HepG2 (cell line): ENCODE results near the gene ESPNL. TPM values are rescaled to one million over a fixed set of nuclear protein-coding genes. Genes with fewer than 3 reads are reported as not detected.

Source experiments
- CBX1 ChIP-seq: IDR thresholded peaks from one replicate; pipeline ENCODE4 v1.6.1; 2016; ENCODE audit warnings: antibody characterized with exemption, low read depth
- CC2D1A ChIP-seq: sonication (generic); formaldehyde crosslinking; IDR thresholded peaks from 2 replicates; pipeline ENCODE4 v1.8.1; 2023; ENCODE audit warnings: mild to moderate bottlenecking, missing genetic modification reagents
- CEBPB ChIP-seq: IDR thresholded peaks from 2 replicates; pipeline ENCODE4 v1.6.1; 2011; ENCODE audit warnings: low read depth, low read length, improper control_type of control experiment, borderline replicate concordance
- CTCF ChIP-seq: sonication (generic); formaldehyde crosslinking; IDR thresholded peaks from 2 replicates; pipeline ENCODE4 v1.5.0; 2020; ENCODE audit warnings: mild to moderate bottlenecking, missing genetic modification reagents, moderate library complexity
- GPBP1L1 ChIP-seq: sonication (generic); formaldehyde crosslinking; IDR thresholded peaks from 2 replicates; pipeline ENCODE4 v1.5.0; 2020; ENCODE audit warnings: mild to moderate bottlenecking, missing genetic modification reagents
- HNF1B ChIP-seq: sonication (generic); formaldehyde crosslinking; IDR thresholded peaks from 2 replicates; pipeline ENCODE4 v1.5.1; 2020; ENCODE audit warnings: mild to moderate bottlenecking, moderate library complexity, missing genetic modification reagents
- MYPOP ChIP-seq: sonication (generic); formaldehyde crosslinking; IDR thresholded peaks from 2 replicates; pipeline ENCODE4 v1.8.1; 2023; ENCODE audit warnings: mild to moderate bottlenecking, moderate library complexity, missing genetic modification reagents
- PHF8 ChIP-seq: sonication (generic); formaldehyde crosslinking; IDR thresholded peaks from 2 replicates; pipeline ENCODE4 v1.5.0; 2020; ENCODE audit warnings: missing genetic modification reagents
- PRDM15 ChIP-seq: sonication (generic); formaldehyde crosslinking; IDR thresholded peaks from 2 replicates; pipeline ENCODE4 v1.4.0; 2020; ENCODE audit warnings: missing genetic modification reagents
- SOX6 ChIP-seq, 2 experiments: fragments of 450-650 bp in 1 of 2; sonication (generic) in 1 of 2; formaldehyde crosslinking in 1 of 2; IDR thresholded peaks; 2 replicates each; pipeline versions ENCODE4 v1.4.0 to v1.6.1; 2017 to 2020; ENCODE audit warnings: antibody characterized with exemption in 1 of 2, mild to moderate bottlenecking in 1 of 2, missing genetic modification reagents in 1 of 2
- ZNF382 ChIP-seq: sonication (generic); formaldehyde crosslinking; IDR thresholded peaks from 2 replicates; pipeline ENCODE4 v1.5.0; 2020; ENCODE audit warnings: missing genetic modification reagents, mild to moderate bottlenecking, borderline replicate concordance
- ZNF552 ChIP-seq: sonication (generic); formaldehyde crosslinking; IDR thresholded peaks from 2 replicates; pipeline ENCODE4 v1.9.0; 2022; ENCODE audit warnings: missing genetic modification reagents, mild to moderate bottlenecking, borderline replicate concordance
- ZSCAN22 ChIP-seq: sonication (generic); formaldehyde crosslinking; IDR thresholded peaks from 2 replicates; pipeline ENCODE4 v1.4.0; 2020; ENCODE audit warnings: mild to moderate bottlenecking, missing genetic modification reagents
- polyA plus RNA-seq, 8 experiments: library from polyadenylated mRNA; depleted of rRNA in 3 of 8; stranded (reverse) in 7 of 8; unstranded in 1 of 8; fragments of >200 nt; fragmentation: Illumina TruSeq in 4 of 8; extraction: Trizol in 4 of 8; gene quantifications; 2 replicates each; pipeline versions ENCODE4 v1.2.1 to v1.2.3, GENCODE V29; 2011 to 2016; ENCODE audit warnings: low read depth in 4 of 8, missing spikeins in 1 of 8, mixed read lengths in 1 of 8; ENCODE audit not compliant: insufficient read depth in 1 of 8
- total RNA-seq, 5 experiments: library from RNA; depleted of rRNA; stranded (reverse); fragments of >200 nt; fragmentation: Illumina TruSeq; extraction: Trizol; gene quantifications; 2 replicates each; pipeline ENCODE4 v1.2.3, GENCODE V29; 2016; ENCODE audit warnings: low read depth in 1 of 5
- TF ChIP-seq, protein P1 (sequence below): IDR thresholded peaks from 2 replicates; pipeline ENCODE4 v1.6.1; 2012; ENCODE audit warnings: low read length, improper control_type of control experiment

ESPNL gene
- total and polyA plus RNA-seq, 2 of the 13 experiments (the other 11 are each of a cell fraction or from before 2014, with no cell fraction given), result 0.45 to 0.80 TPM

DNA sequence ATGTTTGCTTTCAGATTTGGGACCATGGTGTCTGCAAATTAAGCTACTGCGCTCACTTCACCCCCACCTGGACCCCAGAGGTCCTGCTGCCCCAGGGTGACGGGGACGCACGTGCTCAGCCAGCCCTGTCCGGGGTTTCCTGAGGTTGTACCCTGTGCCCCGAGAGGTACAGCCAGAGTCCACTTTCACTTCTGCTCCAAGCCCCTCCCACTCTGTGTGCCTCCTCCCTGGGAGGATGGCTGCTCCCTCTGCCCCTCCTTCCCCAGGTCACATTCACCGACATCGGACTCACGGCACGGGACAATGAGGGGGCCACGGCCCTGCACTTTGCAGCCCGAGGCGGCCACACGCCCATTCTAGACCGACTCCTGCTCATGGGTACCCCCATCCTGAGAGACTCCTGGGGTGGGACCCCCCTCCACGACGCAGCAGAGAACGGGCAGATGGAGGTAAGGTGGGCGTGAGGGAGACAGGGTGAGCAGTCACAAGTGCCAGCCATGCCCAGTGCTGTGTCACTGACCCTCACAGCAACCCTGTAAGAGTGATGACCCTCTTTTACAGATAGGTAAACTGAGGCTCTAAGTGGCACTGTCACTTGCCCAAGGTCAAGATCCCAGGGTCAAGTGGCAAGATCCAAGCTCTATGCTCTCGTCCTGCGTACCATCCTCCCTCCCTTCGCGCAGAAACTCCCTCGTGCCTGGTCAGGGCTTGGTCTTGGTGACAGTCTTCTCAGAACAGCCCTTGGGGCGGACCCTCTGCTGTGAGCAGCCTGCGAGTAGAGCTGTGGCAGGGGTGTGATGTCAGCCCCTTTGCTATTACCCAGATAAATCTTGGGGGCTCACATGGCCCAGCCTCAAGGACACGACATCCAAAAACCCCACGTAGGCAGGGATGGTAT, 7.6 kb downstream of the ESPNL start (continued):
- no peak for TF ChIP-seq HNF1B
- TF ChIP-seq CBX1, result no peak
- peak; percentile 47; the same call in 1 of the 2 replicates for TF ChIP-seq ZNF552 (CRISPR knock-in tag)
- no peak for TF ChIP-seq ZSCAN22
- TF ChIP-seq PHF8 (CRISPR knock-in tag), result peak; percentile 60
- no peak for TF ChIP-seq ZNF382 (CRISPR knock-in tag)
- TF ChIP-seq MYPOP (CRISPR knock-in tag), result 0 out of 2 replicates have a peak, but pooled peaks have one; percentile 28
- TF ChIP-seq, protein P1, sequence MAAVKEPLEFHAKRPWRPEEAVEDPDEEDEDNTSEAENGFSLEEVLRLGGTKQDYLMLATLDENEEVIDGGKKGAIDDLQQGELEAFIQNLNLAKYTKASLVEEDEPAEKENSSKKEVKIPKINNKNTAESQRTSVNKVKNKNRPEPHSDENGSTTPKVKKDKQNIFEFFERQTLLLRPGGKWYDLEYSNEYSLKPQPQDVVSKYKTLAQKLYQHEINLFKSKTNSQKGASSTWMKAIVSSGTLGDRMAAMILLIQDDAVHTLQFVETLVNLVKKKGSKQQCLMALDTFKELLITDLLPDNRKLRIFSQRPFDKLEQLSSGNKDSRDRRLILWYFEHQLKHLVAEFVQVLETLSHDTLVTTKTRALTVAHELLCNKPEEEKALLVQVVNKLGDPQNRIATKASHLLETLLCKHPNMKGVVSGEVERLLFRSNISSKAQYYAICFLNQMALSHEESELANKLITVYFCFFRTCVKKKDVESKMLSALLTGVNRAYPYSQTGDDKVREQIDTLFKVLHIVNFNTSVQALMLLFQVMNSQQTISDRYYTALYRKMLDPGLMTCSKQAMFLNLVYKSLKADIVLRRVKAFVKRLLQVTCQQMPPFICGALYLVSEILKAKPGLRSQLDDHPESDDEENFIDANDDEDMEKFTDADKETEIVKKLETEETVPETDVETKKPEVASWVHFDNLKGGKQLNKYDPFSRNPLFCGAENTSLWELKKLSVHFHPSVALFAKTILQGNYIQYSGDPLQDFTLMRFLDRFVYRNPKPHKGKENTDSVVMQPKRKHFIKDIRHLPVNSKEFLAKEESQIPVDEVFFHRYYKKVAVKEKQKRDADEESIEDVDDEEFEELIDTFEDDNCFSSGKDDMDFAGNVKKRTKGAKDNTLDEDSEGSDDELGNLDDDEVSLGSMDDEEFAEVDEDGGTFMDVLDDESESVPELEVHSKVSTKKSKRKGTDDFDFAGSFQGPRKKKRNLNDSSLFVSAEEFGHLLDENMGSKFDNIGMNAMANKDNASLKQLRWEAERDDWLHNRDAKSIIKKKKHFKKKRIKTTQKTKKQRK, result no peak
- TF ChIP-seq CTCF, result no peak
- no peak for TF ChIP-seq GPBP1L1 (CRISPR knock-in tag)
- TF ChIP-seq PRDM15 (CRISPR knock-in tag), result no peak
- no peak for TF ChIP-seq CC2D1A
- no peak for TF ChIP-seq CEBPB
- no peak for TF ChIP-seq SOX6 (IDR thresholded peaks at IDR 0.05)
- TF ChIP-seq SOX6 (CRISPR knock-in tag; IDR thresholded peaks at IDR 0.05), result no peak
